Measurements from ENCODE around the gene KRTAP10-9. TPM values are rescaled to one million over a fixed set of nuclear protein-coding genes. Genes with fewer than 3 reads are reported as not detected.

Gene KRTAP10-9
- total and polyA plus RNA-seq, 2 donors (not counting 1 experiment from before 2014, with no cell fraction given): not detected

GRCh38 chr21:44601596-44602462 lies 25.1 kb upstream of the KRTAP10-9 start:
- no peak overlapping the region for H3K27ac ChIP-seq (ENCODE audit: insufficient read depth, low read length)
- H4K20me1 ChIP-seq (ENCODE audit: control insufficient read depth, extremely low read depth, insufficient read depth, low read length): no peaks in the 10 kb centered on the region
- no peak overlapping the region for H3K4me2 ChIP-seq (ENCODE audit: extremely low read depth, insufficient read depth, low read length)
- H3K27me3 ChIP-seq (ENCODE audit: control insufficient read depth, insufficient read depth, low read length): no peaks in the 10 kb centered on the region
- H3K79me2 ChIP-seq (ENCODE audit: control insufficient read depth, insufficient read depth, low read length): no peaks in the 10 kb centered on the region
- H3K4me1 ChIP-seq (ENCODE audit: control insufficient read depth, extremely low read depth, insufficient read depth, low read length): no peaks in the 10 kb centered on the region
- no peak for DNase-seq (ENCODE audit: low read depth in 2 of 2)
- H3K9me3 ChIP-seq (ENCODE audit: control insufficient read depth, insufficient read depth, low read depth, low read length): no peaks in the 10 kb centered on the region
- no peak overlapping the region for H3K9ac ChIP-seq (ENCODE audit: insufficient read depth, low read length)
- H2AFZ ChIP-seq (ENCODE audit: low read length): no peak overlapping the region
- TF ChIP-seq CTCF (conservative IDR thresholded peaks at IDR 0.05 in 1 of 2, IDR thresholded peaks at IDR 0.05 in 1 of 2; ENCODE audit: low read depth in 1 of 2, low read length in 2 of 2): no peak
- no peak for TF ChIP-seq EZH2 (IDR thresholded peaks at IDR 0.05; ENCODE audit: low read length, missing control alignments)
- no peaks in the 10 kb centered on the region for H3K36me3 ChIP-seq (ENCODE audit: control insufficient read depth, insufficient read depth, low read length)
- no peak overlapping the region for H3K4me3 ChIP-seq (replicated peaks in 1 of 4; ENCODE audit: control extremely low read depth in 1 of 4, insufficient read depth in 1 of 4, low read depth in 3 of 4, low read length in 4 of 4)

GRCh38 chr21:44602463-44602850 lies 24.4 kb upstream of the KRTAP10-9 start:
- H3K9me3 ChIP-seq (ENCODE audit: control insufficient read depth, insufficient read depth, low read depth, low read length): no peaks in the 10 kb centered on the region
- no peak for DNase-seq (ENCODE audit: low read depth in 2 of 2)
- no peak overlapping the region for H2AFZ ChIP-seq (ENCODE audit: low read length)
- no peak for TF ChIP-seq CTCF (conservative IDR thresholded peaks at IDR 0.05 in 1 of 2, IDR thresholded peaks at IDR 0.05 in 1 of 2; ENCODE audit: low read depth in 1 of 2, low read length in 2 of 2)
- TF ChIP-seq EZH2 (IDR thresholded peaks at IDR 0.05; ENCODE audit: low read length, missing control alignments): no peak
- H3K27ac ChIP-seq (ENCODE audit: insufficient read depth, low read length): no peak overlapping the region
- H3K4me3 ChIP-seq (replicated peaks in 1 of 4; ENCODE audit: control extremely low read depth in 1 of 4, insufficient read depth in 1 of 4, low read depth in 3 of 4, low read length in 4 of 4): no peak overlapping the region
- no peaks in the 10 kb centered on the region for H4K20me1 ChIP-seq (ENCODE audit: control insufficient read depth, extremely low read depth, insufficient read depth, low read length)
- H3K9ac ChIP-seq (ENCODE audit: insufficient read depth, low read length): no peak overlapping the region
- H3K4me2 ChIP-seq (ENCODE audit: extremely low read depth, insufficient read depth, low read length): no peak overlapping the region
- no peaks in the 10 kb centered on the region for H3K79me2 ChIP-seq (ENCODE audit: control insufficient read depth, insufficient read depth, low read length)
- no peaks in the 10 kb centered on the region for H3K27me3 ChIP-seq (ENCODE audit: control insufficient read depth, insufficient read depth, low read length)
- no peaks in the 10 kb centered on the region for H3K4me1 ChIP-seq (ENCODE audit: control insufficient read depth, extremely low read depth, insufficient read depth, low read length)
- no peaks in the 10 kb centered on the region for H3K36me3 ChIP-seq (ENCODE audit: control insufficient read depth, insufficient read depth, low read length)

GRCh38 chr21:44603109-44603875 lies 23.6 kb upstream of the KRTAP10-9 start:
- no peaks in the 10 kb centered on the region for H3K4me1 ChIP-seq (ENCODE audit: control insufficient read depth, extremely low read depth, insufficient read depth, low read length)
- H3K36me3 ChIP-seq (ENCODE audit: control insufficient read depth, insufficient read depth, low read length): no peaks in the 10 kb centered on the region
- no peak for TF ChIP-seq EZH2 (IDR thresholded peaks at IDR 0.05; ENCODE audit: low read length, missing control alignments)
- no peak overlapping the region for H3K9ac ChIP-seq (ENCODE audit: insufficient read depth, low read length)
- no peak overlapping the region for H3K4me2 ChIP-seq (ENCODE audit: extremely low read depth, insufficient read depth, low read length)
- no peaks in the 10 kb centered on the region for H4K20me1 ChIP-seq (ENCODE audit: control insufficient read depth, extremely low read depth, insufficient read depth, low read length)
- H3K27ac ChIP-seq (ENCODE audit: insufficient read depth, low read length): no peak overlapping the region
- DNase-seq (ENCODE audit: low read depth in 2 of 2): no peak
- no peak overlapping the region for H2AFZ ChIP-seq (ENCODE audit: low read length)
- no peaks in the 10 kb centered on the region for H3K9me3 ChIP-seq (ENCODE audit: control insufficient read depth, insufficient read depth, low read depth, low read length)
- H3K79me2 ChIP-seq (ENCODE audit: control insufficient read depth, insufficient read depth, low read length): no peaks in the 10 kb centered on the region
- H3K4me3 ChIP-seq (replicated peaks in 1 of 4; ENCODE audit: control extremely low read depth in 1 of 4, insufficient read depth in 1 of 4, low read depth in 3 of 4, low read length in 4 of 4): no peak overlapping the region
- no peaks in the 10 kb centered on the region for H3K27me3 ChIP-seq (ENCODE audit: control insufficient read depth, insufficient read depth, low read length)

Data from fibroblast of lung (primary cell).